Measurements from ENCODE around the gene TOMM5.
"Not testable (repeated sequence)": the region's sequence is repeated elsewhere in the genome, so short reads cannot be mapped to it uniquely, and the experiment has no call there.

The TOMM5 gene

GRCh38 chr9:37611014-37611413 is 18.6 kb upstream of the TOMM5 start:
- DNase-seq (ENCODE audit: low spot score), result no peak

GRCh38 chr9:37609735-37610397 is 17.5 kb upstream of the TOMM5 start:
- DNase-seq (ENCODE audit: low spot score), result no peak

- no peak for DNase-seq (ENCODE audit: low spot score)
Measured at GRCh38 chr9:37608250-37608649, 15.9 kb upstream of the TOMM5 start.

GRCh38 chr9:37604296-37604695 is 11.9 kb upstream of the TOMM5 start:
- DNase-seq (ENCODE audit: low spot score), result peak; percentile 26

- no peak for DNase-seq (ENCODE audit: low spot score)
Measured at GRCh38 chr9:37602817-37603216, 10.4 kb upstream of the TOMM5 start.

- DNase-seq (ENCODE audit: low spot score), result not testable (repeated sequence)
Measured at GRCh38 chr9:37602061-37602460, 9.7 kb upstream of the TOMM5 start.

GRCh38 chr9:37596504-37596903 is 4.1 kb upstream of the TOMM5 start:
- DNase-seq (ENCODE audit: low spot score), result no peak

GRCh38 chr9:37593883-37594448 is 1.6 kb upstream of the TOMM5 start:
- DNase-seq (ENCODE audit: low spot score), result no peak

GRCh38 chr9:37587521-37587920 is 4.9 kb downstream of the TOMM5 start:
- DNase-seq (ENCODE audit: low spot score), result no peak

- no peak for DNase-seq (ENCODE audit: low spot score)
Measured at GRCh38 chr9:37583522-37584121, 8.8 kb downstream of the TOMM5 start.

- DNase-seq (ENCODE audit: low spot score), result peak; percentile 62
Measured at GRCh38 chr9:37582548-37583157, 9.7 kb downstream of the TOMM5 start.

GRCh38 chr9:37575921-37576721 is 16.3 kb downstream of the TOMM5 start, which contains the start of gene FBXO10:
Gene FBXO10, minus strand, starts transcription at chr9:37576380. Its CDS starts 34,612 bp downstream, at chr9:37541768.
- peak; percentile 84 for DNase-seq (ENCODE audit: low spot score)

GRCh38 chr9:37575511-37575914 is 16.9 kb downstream of the TOMM5 start:
- no peak for DNase-seq (ENCODE audit: low spot score)

- DNase-seq (ENCODE audit: low spot score), result no peak
Measured at GRCh38 chr9:37575001-37575400, 17.4 kb downstream of the TOMM5 start.

- DNase-seq (ENCODE audit: low spot score), result no peak
Measured at GRCh38 chr9:37574241-37574721, 18.1 kb downstream of the TOMM5 start.

- no peak for DNase-seq (ENCODE audit: low spot score)
Measured at GRCh38 chr9:37571282-37571681, 21.1 kb downstream of the TOMM5 start.

- no peak for DNase-seq (ENCODE audit: low spot score)
Measured at GRCh38 chr9:37566716-37567115, 25.7 kb downstream of the TOMM5 start.

- DNase-seq (ENCODE audit: low spot score), result no peak
Measured at GRCh38 chr9:37565661-37566618, 26.5 kb downstream of the TOMM5 start.

GRCh38 chr9:37564916-37565315 is 27.5 kb downstream of the TOMM5 start:
- DNase-seq (ENCODE audit: low spot score), result no peak

GRCh38 chr9:37563806-37564513 is 28.4 kb downstream of the TOMM5 start:
- DNase-seq (ENCODE audit: low spot score), result no peak
